Keratinocyte (primary cell): Measurements from ENCODE around the gene DRGX. TPM values are rescaled to one million over a fixed set of nuclear protein-coding genes. Genes with fewer than 3 reads are reported as not detected.

ENCODE experiments used
- DNase-seq: peaks from one replicate; pipeline ENCODE4 v3.0.0-alpha.2; 2011; ENCODE audit warnings: low read depth, missing footprints, low spot score
- FAIRE-seq: peaks from 2 replicates; lab custom pipeline; 2011; peaks lifted over from hg19 to GRCh38; lab: Jason Lieb, UNC
- H2AFZ ChIP-seq: 2 replicates; pipeline ENCODE4 v1.6.0; 2012; ENCODE audit warnings: low read length, control low read depth, inconsistent platforms; ENCODE audit not compliant: control insufficient read depth
- H3K27ac ChIP-seq: 2 replicates; pipeline ENCODE4 v1.5.1; 2011; ENCODE audit warnings: low read length; ENCODE audit not compliant: control insufficient read depth, insufficient read depth
- H3K27me3 ChIP-seq: 3 replicates; pipeline ENCODE4 v1.6.0; 2011; ENCODE audit warnings: low read length; ENCODE audit not compliant: control insufficient read depth, insufficient read depth; ENCODE audit errors: extremely low read depth
- H3K36me3 ChIP-seq, 2 experiments: 2 replicates in 1 of 2; 3 replicates in 1 of 2; pipeline ENCODE4 v1.5.1; 2011; ENCODE audit warnings: low read length in 2 of 2, mild to moderate bottlenecking in 1 of 2; ENCODE audit not compliant: control insufficient read depth in 2 of 2, insufficient read depth in 2 of 2; ENCODE audit errors: extremely low read depth in 1 of 2
- H3K4me1 ChIP-seq: 3 replicates; pipeline ENCODE4 v1.5.1; 2011; ENCODE audit warnings: low read length; ENCODE audit not compliant: control insufficient read depth, insufficient read depth; ENCODE audit errors: extremely low read depth
- H3K4me2 ChIP-seq: 3 replicates; pipeline ENCODE4 v1.6.0; 2011; ENCODE audit warnings: low read depth, low read length; ENCODE audit not compliant: control insufficient read depth, insufficient read depth; ENCODE audit errors: extremely low read depth
- H3K4me3 ChIP-seq, 3 experiments: fragments of 200-600 bp in 1 of 3; sonication (generic) in 1 of 3; 2 replicates in 2 of 3; 3 replicates in 1 of 3; pipeline ENCODE4 v1.5.1; 2011 to 2016; ENCODE audit warnings: low read length in 3 of 3, mild to moderate bottlenecking in 3 of 3, control low read depth in 2 of 3, inconsistent platforms in 1 of 3, low read depth in 1 of 3, mixed read lengths in 1 of 3, mixed run types in 1 of 3, moderate library complexity in 1 of 3; ENCODE audit not compliant: control insufficient read depth in 2 of 3, insufficient read depth in 2 of 3; ENCODE audit errors: extremely low read depth in 1 of 3
- H3K79me2 ChIP-seq: 2 replicates; pipeline ENCODE4 v1.6.0; 2012; ENCODE audit warnings: low read length; ENCODE audit not compliant: control insufficient read depth, insufficient read depth
- H3K9ac ChIP-seq: 3 replicates; pipeline ENCODE4 v1.6.0; 2011; ENCODE audit warnings: low read length; ENCODE audit not compliant: control insufficient read depth, insufficient read depth; ENCODE audit errors: extremely low read depth
- H3K9me1 ChIP-seq: 3 replicates; pipeline ENCODE4 v1.6.0; 2011; ENCODE audit warnings: low read length; ENCODE audit not compliant: control insufficient read depth, insufficient read depth; ENCODE audit errors: extremely low read depth
- H3K9me3 ChIP-seq: 2 replicates; pipeline ENCODE4 v1.5.1; 2012; ENCODE audit warnings: low read depth, low read length; ENCODE audit not compliant: control insufficient read depth
- H4K20me1 ChIP-seq: 3 replicates; pipeline ENCODE4 v1.6.0; 2011; ENCODE audit warnings: low read length; ENCODE audit not compliant: control insufficient read depth, insufficient read depth; ENCODE audit errors: extremely low read depth
- EZH2 ChIP-seq: IDR thresholded peaks from one replicate; pipeline ENCODE4 v1.6.1; 2012; ENCODE audit warnings: inconsistent platforms, mild to moderate bottlenecking, low read length, moderate library complexity
- dilution Hi-C: fragments of 300-500 bp; cut with MboI; formaldehyde crosslinking; loops from one replicate; pipeline ENCODE4 v1.7.0; 2020; ENCODE audit warnings: low sequenced_read_pairs; ENCODE audit not compliant: extremely low pct_ligation_motif_present
- polyA plus RNA-seq, 5 experiments: library from polyadenylated mRNA; depleted of rRNA in 3 of 5; stranded (reverse) in 3 of 5; stranded (forward) in 1 of 5; unstranded in 1 of 5; fragments of >200 nt; gene quantifications; 1 replicate in 1 of 5; 2 replicates in 3 of 5; 3 replicates in 1 of 5; pipeline versions ENCODE4 v1.2.1 to v1.2.3, GENCODE V29; 2011 to 2012; ENCODE audit warnings: missing spikeins in 2 of 5, low read depth in 1 of 5, low replicate concordance in 1 of 5
- TF ChIP-seq, protein P1 (sequence below), 3 experiments: IDR thresholded peaks in 1 of 3; conservative IDR thresholded peaks in 1 of 3; optimal IDR thresholded peaks in 1 of 3; 2 replicates in 2 of 3; 3 replicates in 1 of 3; pipeline versions ENCODE3 to v1.5.1; 2011; ENCODE audit warnings: low read length in 3 of 3, mild to moderate bottlenecking in 3 of 3, moderate library complexity in 2 of 3, control low read depth in 1 of 3, inconsistent platforms in 1 of 3; ENCODE audit not compliant: insufficient read depth in 2 of 3; ENCODE audit errors: extremely low read depth in 1 of 3

DRGX gene
- polyA plus RNA-seq, 1 donor (not counting 4 experiments of a cell fraction or from before 2014, with no cell fraction given), result not detected

- H3K36me3 ChIP-seq, result no peaks in the 10 kb centered on the region
- H3K79me2 ChIP-seq, result no peaks in the 10 kb centered on the region
- FAIRE-seq (no peak), DNase-seq (no peak)
- no peaks in the 10 kb centered on the region for H3K9me3 ChIP-seq
- H3K4me2 ChIP-seq, result no peak overlapping the region
- no peak overlapping the region for H3K4me3 ChIP-seq
- H4K20me1 ChIP-seq, result no peaks in the 10 kb centered on the region
- H3K9me1 ChIP-seq, result no peaks in the 10 kb centered on the region
- TF ChIP-seq, protein P1, sequence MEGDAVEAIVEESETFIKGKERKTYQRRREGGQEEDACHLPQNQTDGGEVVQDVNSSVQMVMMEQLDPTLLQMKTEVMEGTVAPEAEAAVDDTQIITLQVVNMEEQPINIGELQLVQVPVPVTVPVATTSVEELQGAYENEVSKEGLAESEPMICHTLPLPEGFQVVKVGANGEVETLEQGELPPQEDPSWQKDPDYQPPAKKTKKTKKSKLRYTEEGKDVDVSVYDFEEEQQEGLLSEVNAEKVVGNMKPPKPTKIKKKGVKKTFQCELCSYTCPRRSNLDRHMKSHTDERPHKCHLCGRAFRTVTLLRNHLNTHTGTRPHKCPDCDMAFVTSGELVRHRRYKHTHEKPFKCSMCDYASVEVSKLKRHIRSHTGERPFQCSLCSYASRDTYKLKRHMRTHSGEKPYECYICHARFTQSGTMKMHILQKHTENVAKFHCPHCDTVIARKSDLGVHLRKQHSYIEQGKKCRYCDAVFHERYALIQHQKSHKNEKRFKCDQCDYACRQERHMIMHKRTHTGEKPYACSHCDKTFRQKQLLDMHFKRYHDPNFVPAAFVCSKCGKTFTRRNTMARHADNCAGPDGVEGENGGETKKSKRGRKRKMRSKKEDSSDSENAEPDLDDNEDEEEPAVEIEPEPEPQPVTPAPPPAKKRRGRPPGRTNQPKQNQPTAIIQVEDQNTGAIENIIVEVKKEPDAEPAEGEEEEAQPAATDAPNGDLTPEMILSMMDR (optimal IDR thresholded peaks at IDR 0.05 in 1 of 3, IDR thresholded peaks at IDR 0.05 in 1 of 3, conservative IDR thresholded peaks at IDR 0.05 in 1 of 3; ENCODE audit: extremely low read depth in 1 of 3, insufficient read depth in 2 of 3, low read length in 3 of 3), result no peak
- no peak for TF ChIP-seq EZH2
- H3K4me1 ChIP-seq, result no peaks in the 10 kb centered on the region
- H3K9ac ChIP-seq, result no peak overlapping the region
- no peak overlapping the region for H3K27ac ChIP-seq
- H2AFZ ChIP-seq, result no peak overlapping the region
- dilution Hi-C loops, result no loop called here
- H3K27me3 ChIP-seq, result peaks cover 3% of the 10 kb centered on the region
Observed at GRCh38 chr10:49314806-49315205, 81.1 kb downstream of the DRGX start.

Other genes with a start within 250 kb of the DRGX start
- gene TMEM273, start 207.7 kb downstream of the DRGX start, polyA plus RNA-seq, result not detected in 3 replicates
- gene C10orf71, start 96.9 kb downstream of the DRGX start, polyA plus RNA-seq, result not detected in 3 replicates
- gene ERCC6, start 143.0 kb upstream of the DRGX start, polyA plus RNA-seq, result 27.3 to 36.8 TPM (median 31.0 TPM) in 3 replicates
- gene SLC18A3, start 214.2 kb upstream of the DRGX start, polyA plus RNA-seq, result not detected in 3 replicates
- not detected in 3 replicates for gene CHAT, start 217.9 kb upstream of the DRGX start, polyA plus RNA-seq